Sigmoid colon (tissue), 7 donors: ENCODE data around the gene TRIM63. TPM values are rescaled to one million over a fixed set of nuclear protein-coding genes. Genes with fewer than 3 reads are reported as not detected.

ENCODE experiments used
- DNase-seq: peaks from one replicate; pipeline ENCODE4 v3.0.0-alpha.2; 2019
- H3K27ac ChIP-seq, 4 donors: fragments of 200-600 bp; sonication (generic); one replicate each; pipeline ENCODE4 v1.5.1; 2016 to 2019; ENCODE audit warnings: mild to moderate bottlenecking in 1 of 4
- H3K27me3 ChIP-seq, 3 donors: fragments of 200-600 bp; sonication (generic); one replicate each; pipeline ENCODE4 v1.5.1; 2019; ENCODE audit warnings: mild to moderate bottlenecking in 1 of 3
- H3K36me3 ChIP-seq, 4 donors: fragments of 200-600 bp; sonication (generic); one replicate each; pipeline ENCODE4 v1.5.1; 2016 to 2019
- H3K4me1 ChIP-seq, 4 donors: fragments of 200-600 bp; sonication (generic); one replicate each; pipeline ENCODE4 v1.5.1; 2017 to 2019
- H3K4me3 ChIP-seq, 4 donors: fragments of 200-600 bp; sonication (generic); one replicate each; pipeline ENCODE4 v1.5.1; 2017 to 2019; ENCODE audit warnings: mild to moderate bottlenecking in 2 of 4, moderate library complexity in 1 of 4
- H3K9me3 ChIP-seq, 4 donors: fragments of 200-600 bp in 3 of 4; sonication (generic) in 3 of 4; one replicate each; pipeline versions ENCODE4 v1.5.1 to v1.6.1; 2013 to 2019
- EP300 ChIP-seq, 4 donors: sonication (generic); formaldehyde crosslinking; IDR thresholded peaks; one replicate each; pipeline ENCODE4 v1.6.1; 2017; ENCODE audit warnings: antibody characterized with exemption in 4 of 4
- POLR2A ChIP-seq, 2 donors: fragments of 450-650 bp; IDR thresholded peaks; one replicate each; pipeline ENCODE4 v1.6.1; 2016; ENCODE audit warnings: antibody characterized with exemption in 2 of 2, mild to moderate bottlenecking in 2 of 2, moderate library complexity in 2 of 2
- POLR2AphosphoS5 ChIP-seq, 4 donors: sonication (generic); formaldehyde crosslinking; IDR thresholded peaks; one replicate each; pipeline ENCODE4 v1.6.1; 2017; ENCODE audit warnings: antibody characterized with exemption in 4 of 4
- WGBS, 2 donors: extraction: QIAGEN DNeasy Blood & Tissue Kit; methylation state at CpG; one replicate each; pipeline ENCODE4 v1.1.7; 2013; 5-methylcytosine and 5-hydroxymethylcytosine counted together
- intact Hi-C: fragments of 100-400 bp; cut with DNase I; formaldehyde crosslinking; loops from one replicate; pipeline ENCODE4 v1.15.1; 2023
- polyA plus RNA-seq, 3 donors: library from polyadenylated mRNA; stranded (reverse); fragments of 200-250 nt; gene quantifications; one replicate each; pipeline ENCODE4 v1.2.3, GENCODE V29; 2013
- total RNA-seq, 4 donors: library from RNA; depleted of rRNA; stranded (reverse); fragments of >200 nt; gene quantifications; one replicate each; pipeline ENCODE4 v1.1.0, GENCODE V29; 2016
- TF ChIP-seq, protein P1 (sequence below), 4 experiments: fragments of 450-650 bp in 3 of 4; fragments of 200-600 bp in 1 of 4; IDR thresholded peaks; one replicate each; pipeline ENCODE4 v1.5.1; 2016 to 2019; ENCODE audit warnings: antibody characterized with exemption in 4 of 4, mild to moderate bottlenecking in 3 of 4, moderate library complexity in 2 of 4
- donor health status: healthy with polysubstance abuse.
- donor health status: Bipolar disorder and iron deficiency.
- donor health status: healthy.

The TRIM63 gene
- total and polyA plus RNA-seq, 7 donors: 0.35 to 2.1 (median 0.81) TPM; not detected in 2

DNA sequence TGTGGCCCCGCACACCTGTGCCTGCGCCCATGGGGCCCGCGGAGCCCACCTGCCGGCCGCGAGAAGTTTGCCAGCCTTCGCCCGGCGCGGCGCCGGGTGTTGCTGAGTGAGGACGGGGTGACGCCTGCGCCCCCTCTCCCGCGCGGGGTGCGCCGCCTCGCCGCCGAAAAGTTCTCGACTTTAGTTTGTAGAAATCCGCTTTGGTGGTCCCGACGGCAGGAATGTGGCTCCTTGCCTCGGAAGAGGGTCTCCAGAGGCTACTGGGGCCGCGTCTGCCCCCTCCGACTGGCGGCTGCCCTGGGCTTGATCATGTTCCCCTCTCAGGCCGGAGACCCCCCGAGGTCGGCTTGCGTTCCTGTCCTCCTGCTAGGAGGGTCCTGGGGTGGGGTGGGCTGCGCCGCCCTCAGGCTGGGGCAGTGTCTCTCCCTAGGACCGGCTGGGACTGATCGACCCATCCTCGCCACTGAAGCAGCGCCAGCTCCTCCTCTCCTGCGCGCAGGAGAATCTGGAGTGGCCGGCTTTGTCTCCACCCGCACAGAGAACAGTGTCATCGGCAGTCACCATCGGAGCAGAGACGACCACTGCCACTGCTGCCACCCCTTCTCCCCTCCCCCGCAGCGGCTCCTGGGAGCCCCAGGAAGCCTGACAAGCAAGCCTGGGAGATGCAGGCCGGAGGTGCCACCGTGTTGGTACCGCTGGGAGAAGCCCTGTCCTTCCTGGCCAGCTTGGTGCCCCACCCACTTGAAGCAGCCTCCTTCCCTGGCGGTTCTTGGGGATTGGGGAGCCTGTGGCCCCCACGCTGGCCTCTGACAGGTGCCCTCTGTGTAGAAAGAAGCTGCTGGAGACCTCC is 21.0 kb downstream of the TRIM63 start:
- WGBS, 2 donors: 5 to 8% methylated on average over 57 of the region's 57 CpGs
- DNase-seq: no peak
- H3K36me3 ChIP-seq: no peaks in the 10 kb centered on the region
- no peak for TF ChIP-seq EP300 (IDR thresholded peaks at IDR 0.05)
- no peak for TF ChIP-seq POLR2AphosphoS5 (IDR thresholded peaks at IDR 0.05)
- TF ChIP-seq, protein P1, sequence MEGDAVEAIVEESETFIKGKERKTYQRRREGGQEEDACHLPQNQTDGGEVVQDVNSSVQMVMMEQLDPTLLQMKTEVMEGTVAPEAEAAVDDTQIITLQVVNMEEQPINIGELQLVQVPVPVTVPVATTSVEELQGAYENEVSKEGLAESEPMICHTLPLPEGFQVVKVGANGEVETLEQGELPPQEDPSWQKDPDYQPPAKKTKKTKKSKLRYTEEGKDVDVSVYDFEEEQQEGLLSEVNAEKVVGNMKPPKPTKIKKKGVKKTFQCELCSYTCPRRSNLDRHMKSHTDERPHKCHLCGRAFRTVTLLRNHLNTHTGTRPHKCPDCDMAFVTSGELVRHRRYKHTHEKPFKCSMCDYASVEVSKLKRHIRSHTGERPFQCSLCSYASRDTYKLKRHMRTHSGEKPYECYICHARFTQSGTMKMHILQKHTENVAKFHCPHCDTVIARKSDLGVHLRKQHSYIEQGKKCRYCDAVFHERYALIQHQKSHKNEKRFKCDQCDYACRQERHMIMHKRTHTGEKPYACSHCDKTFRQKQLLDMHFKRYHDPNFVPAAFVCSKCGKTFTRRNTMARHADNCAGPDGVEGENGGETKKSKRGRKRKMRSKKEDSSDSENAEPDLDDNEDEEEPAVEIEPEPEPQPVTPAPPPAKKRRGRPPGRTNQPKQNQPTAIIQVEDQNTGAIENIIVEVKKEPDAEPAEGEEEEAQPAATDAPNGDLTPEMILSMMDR (IDR thresholded peaks at IDR 0.05): no peak
- TF ChIP-seq POLR2A (IDR thresholded peaks at IDR 0.05): no peak
- no peaks in the 10 kb centered on the region for H3K9me3 ChIP-seq
- no peak overlapping the region for H3K27ac ChIP-seq
- H3K4me3 ChIP-seq: peak overlapping the region in 2 of 4 donors; percentile 16 to 23
- intact Hi-C loops: no loop called here
- peaks cover 26 to 53% (median 48%) of the 10 kb centered on the region in 3 donors for H3K27me3 ChIP-seq
- peaks cover 0 to 17% (median 13%) of the 10 kb centered on the region in 4 donors for H3K4me1 ChIP-seq

DNA sequence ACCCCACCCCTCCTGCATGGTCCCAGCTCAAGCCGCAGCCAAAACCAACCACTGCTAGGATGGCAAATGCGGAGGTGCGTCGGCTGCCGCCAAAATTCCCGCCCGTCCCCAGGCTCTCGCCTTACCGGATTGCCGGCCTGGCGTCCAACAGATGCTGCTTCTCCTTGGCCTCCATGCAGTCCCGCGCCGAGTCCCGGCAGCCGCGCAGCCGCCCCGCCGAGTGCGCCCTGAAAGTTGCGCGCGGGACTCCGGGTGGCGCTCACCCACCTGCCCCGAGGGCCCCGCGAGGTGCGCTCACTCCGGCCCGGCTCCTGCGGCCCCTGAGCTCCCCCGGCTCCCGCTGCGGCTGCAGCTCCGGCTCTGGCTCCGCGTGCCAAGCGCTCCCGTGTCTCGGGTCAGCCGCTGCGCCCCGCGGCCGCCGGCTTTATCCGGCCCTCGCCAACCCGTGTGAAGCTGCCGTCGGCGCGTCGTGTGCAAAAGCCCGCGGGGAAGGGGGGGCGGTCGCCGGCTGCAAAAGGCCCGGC is 21.6 kb downstream of the TRIM63 start, which contains the start of gene SLC30A2:
TSS of gene SLC30A2 (minus strand) at position 397 of the 524 bp plus-strand sequence. CDS start at position 175, 222 bp downstream.
- DNase-seq: no peak
- Histone ChIP-seq H3K27ac (no peak within 1 kb of the TSS), H3K36me3 (no peaks in the 10 kb centered on the region), H3K27me3 (peaks cover 26 to 53% (median 48%) of the 10 kb centered on the region in 3 donors), H3K9me3 (no peaks in the 10 kb centered on the region), H3K4me3 (peak within 1 kb of the TSS in 2 of 4 donors; percentile 16 to 23), H3K4me1 (peaks cover 0 to 17% (median 13%) of the 10 kb centered on the region in 4 donors)
- 1% methylated on average over 62 of the region's 62 CpGs for WGBS, 2 donors
- TF ChIP-seq, protein P1 (IDR thresholded peaks at IDR 0.05): no peak
- no peak for TF ChIP-seq EP300 (IDR thresholded peaks at IDR 0.05)
- no peak for TF ChIP-seq POLR2A (IDR thresholded peaks at IDR 0.05)
- TF ChIP-seq POLR2AphosphoS5 (IDR thresholded peaks at IDR 0.05): no peak
- intact Hi-C loops: no loop called here

- WGBS, 2 donors: 31 to 35% methylated on average over 29 of the region's 29 CpGs
- Histone ChIP-seq H3K27ac (no peak overlapping the region), H3K36me3 (no peaks in the 10 kb centered on the region), H3K4me1 (peaks cover 0 to 17% (median 13%) of the 10 kb centered on the region in 4 donors), H3K9me3 (no peaks in the 10 kb centered on the region), H3K4me3 (no peak overlapping the region), H3K27me3 (peaks cover 26 to 53% (median 48%) of the 10 kb centered on the region in 3 donors)
- intact Hi-C loops: no loop called here
- DNase-seq: no peak
- no peak for TF ChIP-seq EP300 (IDR thresholded peaks at IDR 0.05)
- no peak for TF ChIP-seq POLR2A (IDR thresholded peaks at IDR 0.05)
- TF ChIP-seq, protein P1 (IDR thresholded peaks at IDR 0.05): no peak
- no peak for TF ChIP-seq POLR2AphosphoS5 (IDR thresholded peaks at IDR 0.05)
Measured at GRCh38 chr1:26044971-26045721, 22.3 kb downstream of the TRIM63 start.

GRCh38 chr1:26044414-26044813 is 23.0 kb downstream of the TRIM63 start:
- no peak for DNase-seq
- H3K9me3 ChIP-seq: no peaks in the 10 kb centered on the region
- H3K4me1 ChIP-seq: peaks cover 0 to 17% (median 13%) of the 10 kb centered on the region in 4 donors
- intact Hi-C loops: no loop called here
- TF ChIP-seq POLR2A (IDR thresholded peaks at IDR 0.05) (no peak), POLR2AphosphoS5 (IDR thresholded peaks at IDR 0.05) (no peak)
- TF ChIP-seq, protein P1 (IDR thresholded peaks at IDR 0.05): no peak
- H3K27me3 ChIP-seq: peaks cover 26 to 53% (median 48%) of the 10 kb centered on the region in 3 donors
- H3K27ac ChIP-seq: no peak overlapping the region
- WGBS, 2 donors: 86 to 88% methylated on average over 3 of the region's 3 CpGs
- H3K36me3 ChIP-seq: no peaks in the 10 kb centered on the region
- H3K4me3 ChIP-seq: no peak overlapping the region
